ELR (cell line): ENCODE results near the gene CLDN5.
"Not testable (repeated sequence)": the region's sequence is repeated elsewhere in the genome, so short reads cannot be mapped to it uniquely, and the experiment has no call there.

Experiments
- DNase-seq: peaks from one replicate; pipeline ENCODE4 v3.0.0-alpha.2; 2015; ENCODE audit warnings: low read depth

The CLDN5 gene

DNA sequence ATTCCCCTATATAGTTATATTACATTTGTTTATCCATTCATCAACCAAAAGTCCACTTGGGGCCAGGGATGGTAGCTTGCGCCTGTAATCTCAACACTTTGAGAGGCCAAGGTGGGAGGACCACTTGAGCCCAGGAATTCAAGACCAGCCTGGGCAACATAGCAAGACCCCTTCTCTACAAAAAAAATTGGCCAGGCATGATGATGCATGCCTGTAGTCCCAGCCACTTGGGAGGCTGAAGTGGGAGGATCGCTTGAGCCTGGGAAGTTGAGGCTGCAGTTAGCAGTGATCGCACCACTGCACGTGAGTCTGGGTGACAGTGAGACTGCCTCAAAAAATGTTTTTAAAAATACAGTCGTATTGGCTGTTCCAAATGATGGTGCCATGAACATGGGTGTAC is 24.2 kb upstream of the CLDN5 start:
- DNase-seq: not testable (repeated sequence)

DNA sequence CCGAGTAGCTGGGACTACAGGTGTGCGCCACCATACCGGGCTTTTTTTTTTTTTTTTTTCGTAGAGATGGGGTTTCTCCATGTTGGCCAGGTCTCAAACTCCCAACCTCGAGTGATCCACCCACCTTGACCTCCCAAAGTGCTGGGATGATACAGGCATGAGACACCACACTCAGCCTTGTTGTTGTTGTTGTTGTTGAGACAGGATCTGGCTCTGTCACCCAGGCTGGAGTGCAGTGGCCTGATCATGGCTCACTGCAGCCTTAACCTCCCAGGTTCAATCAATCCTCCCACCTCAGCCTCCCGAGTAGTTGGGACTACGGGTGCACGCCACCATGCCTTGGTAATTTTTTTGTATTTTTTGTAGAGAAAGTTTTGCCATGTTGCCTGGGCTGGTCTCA is 23.4 kb upstream of the CLDN5 start:
- no peak for DNase-seq

DNA sequence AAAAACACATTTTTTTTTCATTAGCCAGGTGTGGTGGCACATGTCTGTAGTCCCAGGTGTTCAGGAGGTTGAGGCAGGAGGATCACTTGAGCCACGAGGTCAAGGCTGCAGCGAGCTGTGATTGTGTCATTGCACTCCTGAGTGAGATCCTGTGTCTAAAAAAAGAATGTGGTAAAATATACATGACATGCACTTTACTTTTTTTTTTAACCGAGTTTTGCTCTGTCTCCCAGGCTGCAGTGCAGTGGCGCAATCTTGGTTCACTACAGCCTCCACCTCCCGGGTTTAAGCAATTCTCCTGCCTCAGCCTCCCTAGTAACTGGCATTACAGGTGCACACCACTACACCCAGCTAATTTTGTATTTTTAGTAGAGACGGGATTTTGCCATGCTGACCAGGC is 22.5 kb upstream of the CLDN5 start:
- DNase-seq: no peak

DNA sequence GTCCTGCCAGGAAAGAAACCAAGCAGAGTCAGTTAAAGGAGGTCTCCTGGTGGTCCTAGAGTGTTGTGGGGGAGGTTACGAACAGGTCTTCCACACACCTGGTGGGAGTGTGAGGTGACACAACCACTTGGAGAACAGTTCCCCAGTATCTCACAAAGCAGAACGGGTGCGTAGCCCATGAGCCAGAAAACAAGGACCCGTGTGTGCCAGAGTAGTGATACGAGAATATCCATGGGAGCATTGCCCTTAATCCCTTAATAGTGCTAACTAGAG is 21.7 kb upstream of the CLDN5 start:
- DNase-seq: no peak

DNA sequence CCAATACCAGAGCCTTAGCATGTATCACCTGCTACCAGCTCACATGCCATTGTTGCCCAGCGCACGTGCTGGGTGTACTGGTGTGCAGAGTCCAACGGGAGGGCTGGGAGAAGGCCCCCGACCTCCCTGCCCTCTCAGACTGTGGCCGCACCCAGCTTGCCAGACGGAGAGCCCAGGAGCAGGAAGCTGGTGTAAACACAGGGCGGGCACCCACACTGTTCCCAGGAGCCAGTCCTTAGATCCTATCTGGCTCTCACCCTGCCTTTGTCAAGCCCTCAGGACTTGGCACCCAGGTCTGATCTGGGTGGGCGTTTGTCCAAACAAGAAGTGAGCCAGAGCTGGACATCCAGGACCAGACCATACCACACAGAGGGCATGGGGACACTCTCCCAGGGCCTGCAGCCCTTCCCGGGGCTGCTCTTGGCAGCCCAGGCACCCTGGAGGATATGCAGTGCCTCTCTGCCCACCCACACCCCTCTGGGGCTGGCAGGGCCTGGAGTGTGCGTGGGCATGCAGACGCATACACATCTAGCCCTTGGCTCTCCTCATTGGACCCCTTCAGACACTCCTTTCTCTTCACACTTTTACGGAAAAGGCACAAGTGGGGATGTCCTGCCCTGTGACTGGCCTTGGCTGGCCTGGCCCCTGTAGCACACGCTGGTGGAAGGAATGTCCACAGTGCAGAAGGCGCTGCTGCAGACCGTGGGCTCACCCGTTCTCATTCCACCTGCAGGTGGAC is 19.9 kb upstream of the CLDN5 start:
- no peak for DNase-seq

DNA sequence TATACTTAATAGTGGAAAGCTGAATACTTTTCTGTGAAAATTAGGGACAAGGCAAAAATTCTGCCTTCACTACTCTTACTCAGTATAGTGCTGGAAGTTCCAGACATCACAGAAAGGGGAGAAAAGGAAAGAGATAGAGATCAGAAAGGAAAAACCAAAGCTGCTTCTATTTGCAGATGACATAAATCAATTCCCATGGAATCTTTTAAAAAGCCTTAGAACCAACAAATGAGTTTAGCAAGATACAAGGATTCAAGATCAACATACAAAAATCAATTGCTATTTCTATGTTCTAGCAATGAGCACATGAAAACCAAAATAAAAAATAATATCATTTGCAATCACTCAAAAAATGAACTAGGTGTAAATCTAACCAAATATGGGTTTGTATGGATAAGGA is 16.2 kb upstream of the CLDN5 start:
- no peak for DNase-seq

DNA sequence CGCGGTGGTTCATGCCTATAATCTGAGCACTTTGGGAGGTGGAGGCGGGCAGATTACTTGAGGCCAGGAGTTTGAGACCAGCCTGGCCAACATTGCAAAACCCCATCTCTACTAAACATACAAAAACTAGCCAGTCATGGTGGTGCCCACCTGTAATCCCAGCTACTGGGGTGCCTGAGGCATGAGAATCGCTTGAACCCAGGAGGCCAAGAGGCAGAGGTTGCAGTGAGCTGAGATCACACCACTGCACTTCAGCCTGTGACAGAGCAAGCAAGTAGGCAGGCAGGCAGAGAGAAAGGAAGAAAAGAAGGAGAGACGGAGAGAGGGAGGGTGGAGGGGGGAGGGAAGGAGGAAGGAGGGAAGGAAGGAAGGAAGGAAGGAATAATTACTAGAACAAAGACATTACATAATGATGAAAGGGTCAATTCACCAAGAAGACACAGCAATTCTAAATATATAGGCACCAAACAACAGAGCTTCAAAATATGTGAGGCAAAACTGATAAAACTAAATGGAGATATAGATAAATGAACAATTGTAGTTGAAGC is 13.8 kb upstream of the CLDN5 start:
- DNase-seq: no peak

DNA sequence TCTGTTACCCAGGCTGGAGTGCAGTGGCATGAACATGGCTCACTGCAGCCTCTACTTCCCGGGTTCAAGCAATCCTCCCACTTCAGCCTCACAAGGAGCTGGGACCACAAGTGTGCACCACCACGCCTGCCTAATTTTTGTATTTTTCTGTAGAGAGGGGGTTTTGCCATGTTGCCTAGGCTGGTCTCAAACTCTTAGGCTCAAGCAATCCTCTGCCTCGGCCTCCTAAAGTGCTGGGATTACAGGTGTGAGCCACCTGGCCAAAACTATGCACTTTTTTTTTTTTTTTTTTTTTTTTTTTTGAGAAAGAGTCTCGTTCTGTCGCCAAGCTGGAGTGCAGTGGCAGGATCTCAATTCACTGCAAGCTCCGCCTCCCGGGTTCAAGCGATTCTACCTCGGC is 12.4 kb upstream of the CLDN5 start:
- DNase-seq: no peak

DNA sequence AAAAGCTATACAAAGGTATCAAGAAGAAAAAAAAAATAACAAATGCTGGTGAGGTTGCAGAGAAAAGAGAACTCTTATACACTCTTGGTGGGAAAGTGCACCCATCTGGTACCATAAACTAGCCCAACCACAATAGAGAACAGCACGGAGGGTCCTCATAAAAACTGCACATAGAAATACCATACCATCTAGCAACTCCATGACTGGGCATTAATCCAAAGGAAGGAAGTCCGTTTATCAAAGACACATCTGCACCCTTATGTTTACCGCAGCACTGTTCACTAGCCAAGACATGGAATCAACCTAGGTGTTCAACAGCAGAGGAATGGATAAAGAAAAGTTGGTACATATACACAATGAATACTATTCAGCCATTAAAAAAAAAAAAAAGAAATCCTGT is 10.8 kb upstream of the CLDN5 start:
- DNase-seq: no peak

DNA sequence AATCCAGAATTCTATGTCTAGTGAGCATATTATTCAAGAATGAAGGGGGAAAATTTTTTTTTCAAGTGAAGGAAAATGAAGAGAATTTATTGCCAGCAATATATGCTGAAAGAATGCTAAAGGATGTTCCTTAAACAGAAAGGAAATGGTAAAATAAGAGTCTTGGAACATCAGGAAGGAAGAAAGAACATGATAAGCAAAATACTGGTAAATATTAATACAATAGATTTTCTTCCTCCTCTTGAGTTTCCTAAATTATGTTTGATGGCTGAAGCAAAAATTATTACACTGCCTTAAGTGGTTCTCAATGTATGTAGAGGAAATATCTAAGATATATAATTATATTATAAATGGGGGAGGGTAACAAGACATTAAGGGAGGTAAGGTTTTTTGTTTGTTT is 9.6 kb upstream of the CLDN5 start:
- no peak for DNase-seq

DNA sequence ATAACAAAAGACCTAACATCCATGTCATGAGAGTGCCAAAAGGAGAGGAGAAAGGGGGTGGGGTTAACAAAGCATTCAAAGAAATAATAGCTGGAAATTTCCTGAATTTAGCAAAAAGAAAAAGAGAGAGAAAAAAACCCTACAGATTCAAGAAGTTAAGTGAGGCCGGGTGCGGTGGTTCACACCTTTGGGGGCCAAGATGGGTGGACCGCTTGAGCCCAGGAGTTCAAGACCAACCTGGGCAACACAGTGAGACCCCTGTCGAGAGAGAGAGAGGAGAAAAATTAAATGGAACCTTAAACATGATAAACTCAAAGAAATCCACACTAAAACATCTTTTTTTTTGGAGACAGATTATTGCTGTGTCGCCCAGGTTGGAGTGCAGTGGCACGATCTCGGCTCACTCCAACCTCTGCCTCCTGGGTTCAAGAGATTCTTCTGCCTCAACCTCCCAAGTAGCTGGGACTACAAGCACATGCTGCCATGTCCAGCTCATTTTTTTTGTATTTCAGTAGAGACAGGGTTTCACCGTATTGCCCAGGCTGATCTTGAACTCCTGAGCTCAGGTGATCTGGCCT is 8.9 kb upstream of the CLDN5 start:
- DNase-seq: no peak

DNA sequence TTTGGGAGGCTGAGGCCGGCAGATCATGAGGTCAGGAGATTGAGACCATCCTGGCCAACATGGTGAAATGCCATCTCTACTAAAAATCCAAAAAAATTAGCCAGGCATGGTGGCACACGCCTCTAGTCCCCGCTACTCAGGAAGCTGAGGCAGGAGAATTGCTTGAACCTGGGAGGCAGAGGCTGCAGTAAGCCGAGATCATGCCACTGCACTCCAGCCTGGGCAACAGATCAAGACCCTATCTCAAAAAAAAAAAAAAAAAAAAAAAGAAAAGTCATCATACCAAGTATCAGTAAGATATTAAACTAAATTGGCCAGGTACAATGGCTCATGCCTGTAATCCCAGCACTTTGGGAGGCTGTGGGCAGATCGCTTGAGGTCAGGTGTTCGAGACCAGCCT is 7.1 kb upstream of the CLDN5 start:
- DNase-seq: not testable (repeated sequence)

DNA sequence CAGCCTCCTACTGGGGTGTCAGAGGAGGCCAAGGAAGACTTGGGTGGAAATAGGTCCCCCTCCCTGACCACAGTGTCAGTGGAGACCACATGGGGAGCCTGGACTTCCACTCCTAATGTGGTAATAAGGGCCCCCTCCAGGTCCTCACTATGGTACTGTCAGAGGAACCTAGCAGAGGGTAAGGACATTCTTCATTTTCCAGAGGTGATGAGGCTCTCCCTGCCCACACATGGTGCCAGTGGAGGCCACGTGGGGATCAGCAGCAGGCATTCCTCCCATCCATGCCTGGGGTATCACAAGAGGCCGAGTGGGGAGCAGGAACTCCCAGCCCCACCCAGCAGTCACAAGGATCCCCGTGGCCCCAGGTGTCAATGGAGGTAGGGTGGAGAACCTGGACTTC is 6.5 kb upstream of the CLDN5 start:
- no peak for DNase-seq

DNA sequence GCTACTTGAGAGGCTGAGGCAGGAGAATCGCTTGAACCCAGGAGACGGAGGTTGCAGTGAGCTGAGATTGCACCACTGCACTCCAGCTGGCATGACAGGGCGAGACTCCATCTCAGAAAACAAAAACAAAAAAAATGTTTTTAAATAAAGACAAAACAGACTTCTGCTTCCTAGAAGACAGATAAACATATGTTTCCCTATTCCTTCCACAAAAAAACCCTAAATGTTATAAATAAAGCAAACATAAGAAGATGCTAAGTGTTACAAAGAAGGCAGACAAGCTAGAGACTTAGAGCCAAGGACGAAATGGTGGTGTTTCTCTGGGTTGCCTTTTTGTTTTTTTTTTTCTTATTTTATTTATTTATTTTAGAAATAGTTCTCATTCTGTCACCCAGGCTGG is 5.6 kb upstream of the CLDN5 start:
- DNase-seq: no peak

DNA sequence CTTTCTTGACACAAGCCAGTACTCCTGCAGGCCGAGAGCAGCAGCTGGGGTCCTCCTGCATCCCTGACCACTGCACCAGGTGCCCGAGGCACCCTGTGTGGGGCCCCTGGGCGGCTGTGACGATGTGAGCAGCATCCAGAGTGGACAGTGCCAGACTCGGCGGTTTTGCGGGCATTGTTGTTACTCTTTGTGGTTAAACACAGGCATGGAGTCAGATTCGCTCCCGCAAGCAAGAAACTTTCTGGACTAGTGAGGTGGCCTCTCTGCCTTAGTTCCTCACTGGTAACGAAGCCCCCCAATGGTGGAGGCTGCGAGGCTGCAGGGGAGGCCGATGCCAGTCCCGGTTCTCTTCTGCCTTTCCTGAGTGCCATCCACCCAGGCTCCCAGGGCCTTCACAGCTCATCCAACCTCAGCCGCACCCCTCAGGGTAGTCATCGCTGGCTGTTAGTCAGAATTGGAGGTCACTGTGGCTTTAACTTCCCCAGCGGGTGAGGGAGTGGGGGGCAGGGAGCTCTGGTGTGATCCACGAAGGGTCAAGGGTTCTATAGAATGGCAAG is 3.7 kb upstream of the CLDN5 start:
- peak; percentile 79 for DNase-seq

DNA sequence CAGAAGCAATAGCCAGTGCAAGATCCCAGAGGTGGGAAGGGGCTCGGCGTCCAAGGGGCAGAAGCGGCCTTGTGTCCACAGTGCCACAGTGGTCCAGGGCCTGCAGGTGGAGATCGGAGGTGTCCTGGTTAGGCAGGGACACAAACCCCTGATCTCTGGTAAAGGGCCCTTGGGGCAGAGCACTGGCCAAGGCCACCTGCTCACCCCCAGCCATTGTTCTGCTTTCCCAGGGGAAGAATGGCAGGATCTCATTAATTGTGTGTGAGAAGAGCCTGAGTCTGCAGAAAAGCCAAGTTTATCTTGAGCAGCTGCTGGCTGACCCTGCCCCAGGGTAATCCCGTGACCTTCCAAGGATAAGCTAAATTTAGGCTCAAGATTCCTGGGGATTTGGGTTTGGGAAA is 3.1 kb upstream of the CLDN5 start:
- DNase-seq: no peak

DNA sequence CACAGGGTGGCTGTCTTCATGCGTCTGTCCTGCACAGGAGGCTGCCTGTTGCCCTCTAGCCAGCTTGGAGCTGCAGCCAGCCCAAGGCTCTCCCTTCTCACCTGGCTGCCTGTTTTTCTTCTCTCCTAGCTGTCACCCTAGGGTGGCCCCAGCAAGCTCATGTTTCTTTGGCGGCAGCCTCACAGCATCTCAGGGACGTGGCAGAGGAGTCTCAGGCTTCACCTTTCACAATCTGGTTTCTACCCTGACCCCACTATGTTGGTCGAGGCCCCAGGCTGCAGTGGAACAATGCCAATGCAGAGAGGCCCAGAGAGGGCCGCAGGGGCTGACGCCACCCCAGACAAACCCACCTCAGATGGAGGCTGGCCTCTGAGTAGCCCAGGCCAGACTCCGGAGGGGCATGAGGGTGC is 2.5 kb upstream of the CLDN5 start:
- DNase-seq: no peak

DNA sequence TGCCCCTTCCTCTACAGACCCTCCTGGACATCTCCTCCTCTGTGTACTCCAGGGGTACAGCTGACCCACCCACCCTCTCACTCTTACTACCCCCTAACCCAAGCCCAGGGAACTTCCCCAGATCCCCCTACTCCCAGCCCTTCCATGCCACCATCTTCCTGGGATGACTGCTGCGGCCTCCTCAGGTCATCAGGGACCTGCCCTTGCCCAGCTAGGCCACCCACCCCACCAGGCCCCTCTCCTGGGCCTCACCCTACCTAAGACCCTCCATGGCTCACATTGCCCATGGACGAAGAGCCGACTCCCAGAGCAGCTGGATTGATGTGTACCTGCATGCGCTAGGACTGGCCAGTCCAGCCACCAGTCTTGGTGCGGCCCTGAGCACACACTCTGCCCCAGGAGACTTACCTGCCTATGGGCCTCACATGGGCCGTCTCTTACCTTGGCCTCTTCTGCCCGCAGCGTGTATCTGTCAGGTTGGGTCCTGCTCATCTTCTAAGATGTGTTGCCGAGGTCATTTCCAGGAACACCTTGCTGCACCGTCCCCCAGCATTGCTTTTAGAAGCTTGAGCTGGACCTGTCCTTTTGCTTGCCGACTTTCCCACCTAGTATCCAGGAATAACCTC is 2.0 kb upstream of the CLDN5 start:
- DNase-seq: no peak

DNA sequence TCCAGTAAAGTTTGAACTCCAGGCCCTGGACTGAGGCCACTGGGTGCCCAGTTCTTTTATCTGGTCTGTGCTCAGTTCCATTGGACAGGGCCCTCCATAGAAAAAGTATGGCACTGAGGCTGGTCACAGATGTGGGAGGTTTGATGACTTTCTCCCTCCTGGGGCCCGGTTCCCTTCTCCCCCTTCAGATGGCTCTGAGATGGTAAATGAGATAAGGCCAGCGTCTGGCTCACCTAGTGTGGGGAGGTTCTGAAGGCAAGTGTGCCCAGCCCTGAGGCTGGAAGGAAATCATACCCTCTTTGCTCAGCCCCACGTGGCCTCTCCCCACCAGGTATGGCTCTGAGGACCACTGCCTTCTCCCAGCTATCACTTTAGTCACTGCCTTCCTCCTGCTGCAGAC is 1.5 kb upstream of the CLDN5 start:
- no peak for DNase-seq

DNA sequence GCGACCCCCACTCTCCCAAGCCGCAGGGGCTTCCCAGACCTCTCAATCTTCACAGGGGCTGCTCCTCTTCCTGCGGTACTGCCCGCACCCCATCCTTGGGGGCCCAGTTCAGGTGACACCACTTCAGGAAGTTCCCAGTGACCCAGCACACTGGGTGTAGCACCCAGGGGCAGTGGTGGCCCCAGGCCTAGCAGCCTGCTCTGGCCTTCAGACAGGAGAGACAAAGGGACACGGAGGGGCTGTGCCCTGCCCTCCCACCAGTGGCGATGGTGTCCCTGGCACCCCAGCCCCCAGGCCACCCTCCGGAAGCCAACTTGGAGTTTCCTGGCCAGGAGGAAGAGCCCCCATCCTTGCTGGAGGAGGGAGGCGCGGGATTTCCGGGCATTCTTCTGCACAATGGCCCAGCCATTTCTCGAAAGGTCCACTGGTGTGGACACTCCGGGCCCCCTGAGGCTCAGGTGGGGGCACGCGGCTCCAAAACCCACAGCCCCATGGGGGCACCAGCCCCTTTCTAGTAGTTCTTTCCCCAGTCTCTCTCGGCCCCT is 978 bp upstream of the CLDN5 start:
- DNase-seq: no peak

DNA sequence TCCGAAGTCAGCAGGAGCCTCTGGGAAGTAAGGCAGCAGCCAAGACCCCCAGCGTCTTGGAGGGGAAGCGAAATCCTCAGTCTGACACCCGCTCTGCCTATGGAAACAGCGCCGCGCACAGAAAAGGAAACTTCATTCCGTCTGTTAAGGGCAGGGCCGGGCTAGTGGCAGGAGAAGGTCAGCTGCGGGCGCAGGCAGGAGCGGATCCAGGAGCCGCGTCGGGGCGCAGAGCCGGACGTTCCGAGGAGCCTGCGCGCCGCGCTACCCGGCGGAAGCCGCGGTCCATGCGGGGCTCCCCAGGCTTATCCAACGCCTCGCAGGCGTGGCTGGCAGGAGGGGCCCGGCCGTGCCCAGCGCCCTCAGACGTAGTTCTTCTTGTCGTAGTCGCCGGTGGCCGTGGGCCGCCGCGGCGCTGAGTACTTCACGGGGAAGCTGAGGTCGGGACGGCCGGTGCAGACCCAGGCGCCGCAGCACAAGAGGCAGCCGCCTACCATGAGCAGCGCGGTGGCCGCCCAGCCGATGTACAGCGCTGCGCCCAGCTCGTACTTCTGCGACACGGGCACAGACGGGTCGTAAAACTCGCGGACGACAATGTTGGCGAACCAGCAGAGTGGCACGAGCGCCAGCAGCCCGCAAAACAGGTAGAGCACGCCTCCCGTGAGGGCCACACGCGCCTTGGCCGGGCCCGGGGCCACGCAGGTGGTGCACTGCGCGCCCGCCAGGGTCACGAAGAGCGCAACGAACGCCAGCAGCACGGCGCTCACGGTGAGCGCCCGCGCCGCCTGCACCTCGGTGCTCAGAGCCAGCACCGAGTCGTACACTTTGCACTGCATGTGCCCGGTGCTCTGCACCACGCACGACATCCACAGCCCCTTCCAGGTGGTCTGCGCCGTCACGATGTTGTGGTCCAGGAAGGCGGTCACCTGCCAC is 705 bp downstream of the CLDN5 start:
- peak; percentile 57 for DNase-seq

DNA sequence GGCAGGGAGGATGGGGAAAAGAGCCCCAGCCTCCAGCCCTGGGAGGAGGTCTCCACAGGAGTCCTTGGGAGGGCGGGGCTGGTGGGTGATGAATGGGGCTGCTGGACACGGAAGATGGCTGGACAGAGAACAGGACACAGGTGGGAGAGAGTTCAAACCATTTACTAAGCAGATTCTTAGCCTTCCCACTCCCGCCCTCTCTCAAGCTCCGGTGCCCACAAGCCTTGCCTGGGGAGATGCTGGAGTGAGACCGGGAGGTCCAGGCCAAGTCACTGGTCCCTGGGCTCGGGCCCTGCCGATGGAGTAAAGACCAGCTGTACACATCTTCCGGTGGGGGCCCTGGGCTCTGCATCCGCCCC is 1.4 kb downstream of the CLDN5 start:
- DNase-seq: no peak
